H1 (cell line): ENCODE measurements around the gene MYO18A.

Experiments used
- CEBPB ChIP-seq: IDR thresholded peaks from 2 replicates; pipeline ENCODE4 v1.6.1; 2012; ENCODE audit warnings: low read depth, low read length
- CHD2 ChIP-seq: IDR thresholded peaks from 2 replicates; pipeline ENCODE4 v1.6.1; 2012; ENCODE audit warnings: low read length, improper control_type of control experiment
- CREB1 ChIP-seq: IDR thresholded peaks from 2 replicates; pipeline ENCODE4 v1.6.1; 2012; ENCODE audit warnings: inconsistent platforms
- CTCF ChIP-seq, 3 experiments: IDR thresholded peaks; 1 replicate in 2 of 3; 2 replicates in 1 of 3; pipeline versions ENCODE4 v1.5.1 to v1.6.1; 2011; ENCODE audit warnings: low read length in 3 of 3, mild to moderate bottlenecking in 3 of 3, inconsistent platforms in 2 of 3, low read depth in 1 of 3, moderate library complexity in 1 of 3; ENCODE audit not compliant: insufficient read depth in 1 of 3; ENCODE audit errors: control extremely low read depth in 1 of 3
- POLR2A ChIP-seq, 2 experiments: IDR thresholded peaks; 1 replicate in 1 of 2; 2 replicates in 1 of 2; pipeline ENCODE4 v1.6.1; 2011; ENCODE audit warnings: low read depth in 2 of 2, low read length in 2 of 2, mild to moderate bottlenecking in 2 of 2; ENCODE audit errors: control extremely low read depth in 1 of 2
- RAD21 ChIP-seq, 2 experiments: IDR thresholded peaks in 1 of 2; conservative IDR thresholded peaks in 1 of 2; 2 replicates each; pipeline ENCODE4 v1.6.1; 2011; ENCODE audit warnings: low read depth in 2 of 2, low read length in 2 of 2, improper control_type of control experiment in 1 of 2, inconsistent platforms in 1 of 2, mild to moderate bottlenecking in 1 of 2, moderate library complexity in 1 of 2
- SIN3A ChIP-seq, 2 experiments: IDR thresholded peaks in 1 of 2; conservative IDR thresholded peaks in 1 of 2; 2 replicates each; pipeline ENCODE4 v1.6.1; 2011 to 2012; ENCODE audit warnings: low read length in 2 of 2, improper control_type of control experiment in 1 of 2, low read depth in 1 of 2, mild to moderate bottlenecking in 1 of 2

- TF ChIP-seq CTCF (IDR thresholded peaks at IDR 0.05; ENCODE audit: control extremely low read depth in 1 of 3, insufficient read depth in 1 of 3, low read depth in 1 of 3, low read length in 3 of 3) (no peak), POLR2A (IDR thresholded peaks at IDR 0.05; ENCODE audit: control extremely low read depth in 1 of 2, low read depth in 2 of 2, low read length in 2 of 2) (no peak), RAD21 (IDR thresholded peaks at IDR 0.05 in 1 of 2, conservative IDR thresholded peaks at IDR 0.05 in 1 of 2; ENCODE audit: low read depth in 2 of 2, low read length in 2 of 2) (no peak), CREB1 (no peak), CEBPB (no peak), SIN3A (conservative IDR thresholded peaks at IDR 0.05 in 1 of 2, IDR thresholded peaks at IDR 0.05 in 1 of 2; ENCODE audit: low read depth in 1 of 2, low read length in 2 of 2) (no peak), CHD2 (no peak)
Measured at GRCh38 chr17:29050176-29050575, 130.0 kb downstream of the MYO18A start.
